Activated CD4-positive, alpha-beta T cell treated with anti-CD3 and anti-CD28 coated beads, Interleukin-2, amount 50 U/mL, for 24 hours (primary cell): ENCODE measurements around the gene HAUS6.
"Not testable (repeated sequence)": the region's sequence is repeated elsewhere in the genome, so short reads cannot be mapped to it uniquely, and the experiment has no call there.

Experiments
- DNase-seq, 2 donors: peaks; one replicate each; pipeline ENCODE4 v3.0.0-alpha.2; 2020; ENCODE audit warnings: low read depth in 1 of 2, low spot score in 1 of 2

Gene HAUS6

GRCh38 chr9:19036611-19037010 lies 66.1 kb downstream of the HAUS6 start:
- DNase-seq, result no peak

- no peak for DNase-seq
These were observed 69.7 kb downstream of the HAUS6 start, which contains the start of gene SAXO1 for GRCh38 chr9:19033015-19033414. Gene SAXO1 (minus strand): TSS chr9:19033209. CDS start chr9:19032908, 301 bp downstream.

- no peak for DNase-seq
These were observed 70.3 kb downstream of the HAUS6 start for GRCh38 chr9:19032406-19032805.

DNA sequence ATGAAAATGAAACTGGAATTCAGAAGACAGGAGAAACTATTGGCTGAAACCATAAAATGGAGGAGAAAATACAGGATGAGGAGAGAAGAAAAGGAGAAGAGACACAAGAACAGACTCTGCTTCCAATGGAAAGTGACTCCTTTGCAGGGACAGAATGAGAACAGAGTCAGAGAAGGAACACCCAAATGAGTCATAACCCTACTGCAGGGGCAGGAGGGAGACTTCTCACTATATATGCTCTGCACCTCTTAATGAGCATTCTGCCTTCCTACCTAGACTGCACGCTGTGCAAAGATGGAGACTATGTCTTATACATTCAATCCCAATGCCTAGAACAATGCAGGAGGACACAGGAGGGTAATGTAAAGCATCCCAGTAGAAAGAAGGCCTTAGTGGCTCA lies 71.8 kb downstream of the HAUS6 start:
- no peak for DNase-seq

DNA sequence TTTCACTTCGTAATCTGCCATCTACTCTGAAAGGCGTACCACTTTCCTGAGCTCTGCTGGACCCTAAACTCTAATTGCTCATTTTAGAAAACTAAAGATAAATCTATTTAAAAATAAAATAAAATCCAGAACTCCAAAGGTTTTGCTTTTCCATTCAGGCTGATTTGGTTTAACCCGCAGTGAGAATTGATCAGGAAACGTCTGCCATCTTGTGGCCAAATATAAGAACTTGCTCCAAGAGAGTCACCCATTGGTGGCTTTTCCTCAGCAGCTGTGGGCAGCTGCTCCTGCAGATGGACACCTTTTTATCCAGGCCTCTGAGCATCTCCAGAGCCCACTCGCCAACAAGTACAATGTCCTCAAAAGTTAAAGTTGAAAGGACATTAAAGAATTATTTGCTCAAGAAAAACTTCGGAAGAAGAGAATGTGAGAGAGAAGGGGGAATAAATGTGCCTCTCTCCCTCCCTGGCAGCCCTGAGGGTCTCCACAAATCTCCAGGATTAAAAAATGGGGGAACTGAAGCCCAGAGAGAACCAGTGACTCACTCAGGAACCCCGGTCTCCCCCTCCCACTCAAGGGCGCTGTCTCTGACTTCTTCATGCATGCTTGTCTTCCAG lies 73.8 kb downstream of the HAUS6 start:
- peak in 1 of 2 donors; percentile 27 for DNase-seq

DNA sequence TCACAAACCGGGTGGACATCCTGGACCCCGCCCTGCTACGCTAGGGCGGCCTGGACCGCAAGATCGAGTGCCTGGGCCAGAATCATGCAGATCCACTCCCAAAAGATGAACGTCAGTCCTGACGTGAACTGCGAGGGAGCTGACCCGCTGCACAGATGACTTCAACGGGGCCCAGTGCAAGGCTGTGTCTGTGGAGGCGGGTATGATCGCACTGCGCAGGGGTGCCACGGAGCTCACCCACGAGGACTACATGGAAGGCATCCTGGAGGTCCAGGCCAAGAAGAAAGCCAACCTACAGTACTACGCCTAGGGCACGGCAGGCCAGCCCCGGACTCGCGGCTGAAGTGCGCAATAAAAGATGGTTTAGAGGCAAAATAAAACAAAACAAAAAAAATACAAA lies 74.9 kb downstream of the HAUS6 start:
- DNase-seq, result no peak

DNA sequence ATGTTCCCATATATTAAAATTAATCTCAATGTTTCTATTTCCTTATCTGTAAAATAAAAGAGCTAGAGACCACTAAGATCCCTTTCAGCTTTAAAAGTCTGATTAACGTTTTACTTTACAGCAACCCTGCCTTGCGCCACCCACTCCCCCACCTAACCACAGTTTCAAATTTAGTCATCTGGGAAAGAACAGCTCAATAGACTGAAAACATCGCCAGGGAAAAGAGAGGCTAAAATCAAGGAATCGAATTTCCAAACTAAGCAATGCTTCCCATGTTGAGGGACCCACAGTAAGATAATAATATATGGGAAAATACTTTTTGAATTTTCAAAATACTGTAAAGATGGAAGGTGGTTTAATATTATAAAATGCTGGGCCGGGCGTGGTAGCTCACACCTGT lies 76.3 kb downstream of the HAUS6 start:
- no peak for DNase-seq

DNA sequence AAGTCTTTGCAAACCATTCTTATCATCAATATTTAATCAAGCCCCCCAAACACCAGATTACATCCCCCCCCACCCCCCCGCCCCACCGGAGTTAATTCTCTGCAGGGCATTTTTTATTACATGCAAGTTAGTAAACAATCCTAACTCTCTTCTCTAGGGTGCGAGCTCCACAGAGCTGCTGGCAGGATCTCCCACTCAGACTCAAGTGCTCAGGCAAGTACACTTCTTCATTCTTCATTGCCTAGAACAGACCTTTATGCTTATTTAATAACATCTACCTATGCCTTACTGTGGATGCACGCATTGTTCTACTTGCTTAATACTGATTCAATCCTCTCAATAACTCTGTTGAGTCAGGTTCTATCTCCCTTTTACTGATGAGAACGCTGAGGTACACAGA lies 79.6 kb downstream of the HAUS6 start:
- DNase-seq, result no peak

GRCh38 chr9:19022206-19022605 lies 80.5 kb downstream of the HAUS6 start:
- DNase-seq, result no peak

DNA sequence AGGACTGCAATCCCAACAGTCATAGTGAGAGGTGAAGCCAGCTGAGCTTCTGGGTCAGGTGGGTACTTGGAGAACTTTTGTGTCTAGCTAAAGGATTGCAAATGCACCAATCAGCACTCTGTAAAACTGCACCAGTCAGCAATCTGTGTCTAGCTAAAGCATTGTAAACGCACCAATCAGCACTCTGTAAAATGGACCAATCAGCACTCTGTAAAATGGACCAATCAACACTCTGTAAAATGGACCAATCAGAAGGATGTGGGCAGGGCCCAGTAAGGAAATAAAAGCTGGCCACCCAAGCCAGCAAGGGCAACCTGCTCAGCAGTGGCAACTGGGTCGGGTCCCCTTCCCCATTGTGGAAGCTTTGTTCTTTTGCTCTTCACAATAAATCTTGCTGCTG lies 81.1 kb downstream of the HAUS6 start:
- not testable (repeated sequence) for DNase-seq

GRCh38 chr9:19020886-19021455 lies 81.7 kb downstream of the HAUS6 start:
- DNase-seq, result no peak

GRCh38 chr9:19018201-19018600 lies 84.5 kb downstream of the HAUS6 start:
- no peak for DNase-seq

- no peak for DNase-seq
These were observed 93.2 kb downstream of the HAUS6 start for GRCh38 chr9:19009391-19009965.
